Ovary (tissue), 3 donors: Measurements from ENCODE around the gene TRAPPC2.

Experiments used
- CTCF ChIP-seq, 3 donors: fragments of 450-650 bp in 2 of 3; fragments of 200-600 bp in 1 of 3; IDR thresholded peaks; one replicate each; pipeline versions ENCODE4 v1.5.1 to v1.8.0; 2016 to 2022; ENCODE audit warnings: antibody characterized with exemption in 3 of 3, mild to moderate bottlenecking in 1 of 3
- EP300 ChIP-seq: sonication (generic); formaldehyde crosslinking; IDR thresholded peaks from one replicate; pipeline ENCODE4 v1.6.1; 2017; ENCODE audit warnings: antibody characterized with exemption
- POLR2A ChIP-seq: fragments of 450-650 bp; IDR thresholded peaks from one replicate; pipeline ENCODE4 v1.6.1; 2017; ENCODE audit warnings: antibody characterized with exemption, mild to moderate bottlenecking, moderate library complexity
- donor health status: DM: no; HTN: no; CAD: no.

- TF ChIP-seq POLR2A, result no peak
- TF ChIP-seq EP300, result no peak
- no peak for TF ChIP-seq CTCF (IDR thresholded peaks at IDR 0.05)
Observed at GRCh38 chrX:13676885-13677284, 57.5 kb downstream of the TRAPPC2 start.
